Measurements from ENCODE around the gene ARSA.

- TF ChIP-seq CTCF (IDR thresholded peaks at IDR 0.05; ENCODE audit: low read length) (peak; percentile 27; the same call in 1 of the 2 replicates), EZH2 (IDR thresholded peaks at IDR 0.05; ENCODE audit: borderline replicate concordance, low read length) (no peak)
Measured at GRCh38 chr22:50641696-50642607, 14.0 kb upstream of the ARSA start.

Data from OCI-LY1 (cell line).